ENCODE results near the gene SOCS4. TPM values are rescaled to one million over a fixed set of nuclear protein-coding genes. Genes with fewer than 3 reads are reported as not detected.

SOCS4 gene
- polyA plus RNA-seq, 1 donor = 9.9 TPM

DNA sequence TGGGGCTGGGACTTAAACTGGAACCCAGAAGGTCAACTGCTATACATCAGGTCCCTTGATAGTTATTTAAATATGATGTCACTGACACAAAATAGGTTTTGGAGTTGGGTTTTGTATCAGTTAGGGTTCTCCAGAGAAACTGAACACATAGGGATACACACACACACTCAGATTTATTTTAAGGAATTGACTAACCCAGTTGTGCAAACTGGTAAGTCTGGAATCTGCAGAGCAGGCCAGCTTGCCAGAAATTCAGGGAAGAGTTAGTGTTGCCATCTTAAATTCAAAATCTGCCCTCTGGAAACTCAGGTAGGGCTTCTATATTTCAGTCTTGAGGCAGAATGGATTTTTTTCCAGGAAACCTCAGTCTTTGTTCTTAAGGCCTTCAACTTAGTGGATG, 61.3 kb downstream of the SOCS4 start:
- no peak for DNase-seq (ENCODE audit: low read depth)

DNA sequence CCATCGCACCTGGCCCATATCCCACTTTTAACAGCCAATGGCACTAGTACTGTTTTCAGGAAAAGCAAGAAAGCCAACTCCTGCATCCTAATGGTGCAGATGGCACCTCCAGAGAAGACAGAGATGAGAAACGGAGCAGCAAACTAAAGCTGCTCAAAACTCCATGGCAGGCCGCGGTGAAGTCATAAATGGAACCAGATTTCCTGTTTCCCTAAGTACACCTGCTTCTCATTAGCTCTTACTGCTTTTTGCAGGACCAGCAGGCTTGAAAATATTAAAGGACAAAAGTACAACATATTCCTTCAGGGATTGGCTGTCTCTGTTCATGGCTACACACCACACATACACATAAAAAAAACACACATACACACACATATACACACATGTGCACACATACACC, 65.3 kb downstream of the SOCS4 start:
- no peak for DNase-seq (ENCODE audit: low read depth)

DNA sequence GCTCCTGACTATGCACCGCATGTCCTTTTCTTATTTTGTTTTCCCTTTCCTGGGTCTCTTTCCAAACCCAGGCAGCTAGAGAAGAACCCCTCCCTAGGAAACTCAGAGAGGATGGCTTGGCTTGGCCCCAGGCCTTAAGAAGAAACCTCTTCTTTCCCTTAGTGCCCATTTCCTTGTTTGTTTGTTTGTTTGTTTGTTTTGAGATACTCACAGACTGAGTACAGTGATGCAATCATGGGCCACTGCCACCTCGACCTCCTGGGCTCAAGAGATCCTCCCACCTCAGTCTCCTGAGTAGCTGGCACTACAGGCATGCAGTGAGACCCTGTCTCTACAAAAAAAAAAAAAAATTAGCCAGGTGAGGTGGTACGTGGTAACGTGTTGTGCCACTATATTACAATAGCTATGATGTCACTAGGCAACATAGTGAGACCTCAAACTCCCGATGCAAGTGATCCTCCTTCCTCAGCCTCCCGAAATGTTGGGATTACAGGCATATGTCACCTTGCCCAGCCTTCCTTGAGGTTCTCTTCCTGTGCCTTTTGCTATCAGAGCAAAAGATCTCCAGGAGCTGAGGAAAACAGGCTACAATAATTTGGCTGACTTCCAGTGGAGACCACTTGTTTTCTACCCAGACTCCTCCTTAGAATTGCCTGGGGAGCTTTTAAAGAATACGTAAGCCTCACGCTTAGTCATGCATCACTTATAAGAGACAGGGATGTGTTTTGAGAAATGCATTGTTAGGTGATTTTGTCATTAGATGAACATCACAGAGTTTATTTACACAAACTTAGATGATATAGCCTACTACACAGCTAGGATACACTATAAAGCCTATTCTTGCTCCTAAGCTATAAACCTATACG, 67.5 kb downstream of the SOCS4 start:
- no peak for DNase-seq (ENCODE audit: low read depth)

DNA sequence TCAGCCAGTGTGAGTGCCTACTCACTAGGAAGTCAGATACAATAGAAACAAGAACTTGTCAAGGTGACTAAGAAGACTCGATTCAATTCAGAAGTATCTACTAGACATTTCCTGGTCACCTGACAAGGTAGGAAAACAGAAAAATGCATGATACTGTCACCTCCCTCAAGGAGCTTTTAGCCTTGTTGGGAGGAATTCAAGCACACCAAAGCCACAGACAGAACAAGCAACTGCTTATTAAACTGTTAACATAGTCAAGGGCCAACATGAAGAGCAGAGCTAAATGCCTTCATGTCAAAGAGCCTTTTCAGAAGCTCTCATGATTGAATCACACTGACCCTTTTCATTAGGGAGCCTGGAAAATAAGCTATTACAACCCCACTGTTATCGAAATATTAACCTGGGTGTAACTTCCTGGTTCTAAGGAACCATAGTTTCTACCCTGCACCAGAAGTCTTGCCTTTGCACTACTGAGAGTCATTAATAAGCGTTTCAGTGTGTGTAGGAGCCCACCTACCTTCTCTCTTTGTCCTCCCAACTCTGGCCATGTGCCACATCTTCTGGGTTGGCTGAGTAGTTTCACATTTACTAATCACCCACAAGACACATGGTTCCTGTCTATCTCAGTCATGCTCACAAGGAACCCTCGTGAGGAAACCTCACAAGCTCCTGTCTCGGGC, 71.0 kb downstream of the SOCS4 start:
- no peak for DNase-seq (ENCODE audit: low read depth)

DNA sequence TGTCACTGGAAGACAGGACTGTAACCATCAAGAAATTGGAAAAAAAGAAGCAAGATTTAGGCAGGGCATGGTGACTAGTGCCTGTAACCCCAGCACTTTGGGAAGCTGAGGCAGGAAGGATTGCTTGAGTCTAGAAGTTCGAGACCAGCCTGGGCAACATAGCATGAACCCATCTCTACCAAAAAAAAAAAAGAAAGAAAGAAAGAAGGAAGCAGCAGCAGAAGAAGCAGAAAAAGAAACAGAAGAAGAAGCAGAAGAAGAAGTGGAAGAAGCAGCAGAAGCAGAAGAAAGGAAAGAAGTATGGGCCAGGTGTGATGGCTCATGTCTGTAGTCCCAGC, 71.5 kb downstream of the SOCS4 start:
- DNase-seq (ENCODE audit: low read depth) = no peak

Other genes starting within 250 kb of the SOCS4 start
- 3.9 TPM for gene GCH1, start 124.4 kb upstream of the SOCS4 start, polyA plus RNA-seq (ENCODE audit: insufficient read length)
- gene WDHD1, start 137 bp upstream of the SOCS4 start, polyA plus RNA-seq (ENCODE audit: insufficient read length) = 6.2 TPM
- 51.7 TPM for gene MAPK1IP1L, start 24.4 kb downstream of the SOCS4 start, polyA plus RNA-seq (ENCODE audit: insufficient read length)
- gene LGALS3, start 102.0 kb downstream of the SOCS4 start, polyA plus RNA-seq (ENCODE audit: insufficient read length) = 28.3 TPM
- 8.6 TPM for gene DLGAP5, start 164.3 kb downstream of the SOCS4 start, polyA plus RNA-seq (ENCODE audit: insufficient read length)
- 15.8 TPM for gene FBXO34, start 244.2 kb downstream of the SOCS4 start, polyA plus RNA-seq (ENCODE audit: insufficient read length)

All from forelimb muscle (tissue), 1 donor.